Liver (tissue), 9 donors: ENCODE results near the gene FES. TPM values are rescaled to one million over a fixed set of nuclear protein-coding genes. Genes with fewer than 3 reads are reported as not detected.

Experiments
- DNase-seq: peaks from one replicate; pipeline ENCODE4 v3.0.0-alpha.2; 2017; ENCODE audit warnings: low spot score
- H3K27ac ChIP-seq, 2 donors: one replicate each; pipeline ENCODE4 v1.7.0; 2013; ENCODE audit warnings: inconsistent platforms in 2 of 2, low read length in 2 of 2, control low read depth in 1 of 2, low read depth in 1 of 2, mild to moderate bottlenecking in 1 of 2
- H3K27me3 ChIP-seq, 4 donors: one replicate each; pipeline versions ENCODE4 v1.6.1 to v1.7.0; 2013; ENCODE audit warnings: low read length in 3 of 4, inconsistent platforms in 1 of 4, mild to moderate bottlenecking in 1 of 4, moderate library complexity in 1 of 4; ENCODE audit not compliant: control insufficient read depth in 4 of 4, insufficient read depth in 4 of 4
- H3K36me3 ChIP-seq, 4 donors: one replicate each; pipeline versions ENCODE4 v1.6.1 to v1.7.0; 2013; ENCODE audit warnings: low read length in 3 of 4, mild to moderate bottlenecking in 3 of 4, low read depth in 1 of 4, moderate library complexity in 1 of 4; ENCODE audit not compliant: control insufficient read depth in 4 of 4, insufficient read depth in 3 of 4
- H3K4me1 ChIP-seq, 4 donors: one replicate each; pipeline versions ENCODE4 v1.6.1 to v1.7.0; 2013; ENCODE audit warnings: low read length in 3 of 4, mild to moderate bottlenecking in 3 of 4, moderate library complexity in 1 of 4; ENCODE audit not compliant: control insufficient read depth in 4 of 4, insufficient read depth in 4 of 4
- H3K4me3 ChIP-seq, 3 donors: one replicate each; pipeline versions ENCODE4 v1.6.1 to v1.7.0; 2013; ENCODE audit warnings: low read length in 3 of 3, control low read depth in 1 of 3, low read depth in 1 of 3, mild to moderate bottlenecking in 1 of 3
- H3K9ac ChIP-seq, 2 donors: one replicate each; pipeline ENCODE4 v1.7.0; 2013; ENCODE audit warnings: low read length in 2 of 2, mild to moderate bottlenecking in 2 of 2, moderate library complexity in 2 of 2, control low read depth in 1 of 2, low read depth in 1 of 2
- H3K9me3 ChIP-seq, 4 donors: one replicate each; pipeline versions ENCODE4 v1.6.1 to v1.7.0; 2013; ENCODE audit warnings: low read length in 3 of 4; ENCODE audit not compliant: control insufficient read depth in 4 of 4
- FOXA1 ChIP-seq: IDR thresholded peaks from 2 replicates; pipeline ENCODE4 v1.6.1; 2016; ENCODE audit warnings: antibody characterized with exemption
- HNF4A ChIP-seq, 2 donors: conservative IDR thresholded peaks; 2 replicates each; pipeline ENCODE4 v1.6.1; 2016; ENCODE audit warnings: antibody characterized with exemption in 2 of 2, mild to moderate bottlenecking in 2 of 2
- HNF4G ChIP-seq: IDR thresholded peaks from 2 replicates; pipeline ENCODE4 v1.6.1; 2016; ENCODE audit warnings: antibody characterized with exemption
- JUND ChIP-seq, 2 donors: IDR thresholded peaks; 2 replicates each; pipeline ENCODE4 v1.6.1; 2016; ENCODE audit warnings: antibody characterized with exemption in 2 of 2
- NR2F2 ChIP-seq: IDR thresholded peaks from 2 replicates; pipeline ENCODE4 v1.6.1; 2016; ENCODE audit warnings: antibody characterized with exemption
- RAD21 ChIP-seq, 2 donors: IDR thresholded peaks; 2 replicates each; pipeline ENCODE4 v1.6.1; 2016; ENCODE audit warnings: antibody characterized with exemption in 2 of 2, mild to moderate bottlenecking in 2 of 2
- REST ChIP-seq: IDR thresholded peaks from 2 replicates; pipeline ENCODE4 v1.6.1; 2016; ENCODE audit warnings: antibody characterized with exemption, mild to moderate bottlenecking
- RXRA ChIP-seq, 2 donors: IDR thresholded peaks; 2 replicates each; pipeline ENCODE4 v1.6.1; 2017 to 2018; ENCODE audit warnings: antibody characterized with exemption in 2 of 2, mild to moderate bottlenecking in 1 of 2
- TAF1 ChIP-seq: conservative IDR thresholded peaks from 2 replicates; pipeline ENCODE4 v1.6.1; 2016; ENCODE audit warnings: antibody characterized with exemption, mild to moderate bottlenecking
- YY1 ChIP-seq: IDR thresholded peaks from 2 replicates; pipeline ENCODE4 v1.6.1; 2016; ENCODE audit warnings: antibody characterized with exemption, mild to moderate bottlenecking
- WGBS: extraction: QIAGEN DNeasy Blood & Tissue Kit; methylation state at CpG from one replicate; pipeline ENCODE4 v1.1.7; 2013; 5-methylcytosine and 5-hydroxymethylcytosine counted together
- polyA plus RNA-seq, 2 donors: library from polyadenylated mRNA; stranded (reverse) in 1 of 2; unstranded in 1 of 2; fragments of 200-250 nt in 1 of 2; fragments of >200 nt in 1 of 2; fragmentation: Nextera tagmentation in 1 of 2; extraction: Ambion mirVana in 1 of 2; gene quantifications; one replicate each; pipeline versions ENCODE4 v1.2.1 to v1.2.3, GENCODE V29; 2013 to 2015
- total RNA-seq, 2 donors: library from RNA; depleted of rRNA; stranded (reverse); fragments of >200 nt; gene quantifications; one replicate each; pipeline ENCODE4 v1.2.3, GENCODE V29; 2014
- TF ChIP-seq, protein P1 (sequence below): IDR thresholded peaks from 2 replicates; pipeline ENCODE4 v1.6.1; 2016; ENCODE audit warnings: antibody characterized with exemption
- TF ChIP-seq, protein P2 (sequence below): IDR thresholded peaks from 2 replicates; pipeline ENCODE4 v1.6.1; 2016; ENCODE audit warnings: antibody characterized with exemption
- TF ChIP-seq, protein P3 (sequence below): fragments of 150-350 bp; IDR thresholded peaks from 2 replicates; pipeline ENCODE4 v1.5.1; 2017; ENCODE audit warnings: improper control_type of control experiment, low read depth, low read length; ENCODE audit not compliant: missing input control
- donor health status: healthy.
- donor health status: healthy.
- donor health status: healthy.
- donor health status: healthy.
- donor health status: healthy.

The FES gene
- total and polyA plus RNA-seq, 4 donors: 12.1 to 43.1 (median 28.8) TPM

DNA sequence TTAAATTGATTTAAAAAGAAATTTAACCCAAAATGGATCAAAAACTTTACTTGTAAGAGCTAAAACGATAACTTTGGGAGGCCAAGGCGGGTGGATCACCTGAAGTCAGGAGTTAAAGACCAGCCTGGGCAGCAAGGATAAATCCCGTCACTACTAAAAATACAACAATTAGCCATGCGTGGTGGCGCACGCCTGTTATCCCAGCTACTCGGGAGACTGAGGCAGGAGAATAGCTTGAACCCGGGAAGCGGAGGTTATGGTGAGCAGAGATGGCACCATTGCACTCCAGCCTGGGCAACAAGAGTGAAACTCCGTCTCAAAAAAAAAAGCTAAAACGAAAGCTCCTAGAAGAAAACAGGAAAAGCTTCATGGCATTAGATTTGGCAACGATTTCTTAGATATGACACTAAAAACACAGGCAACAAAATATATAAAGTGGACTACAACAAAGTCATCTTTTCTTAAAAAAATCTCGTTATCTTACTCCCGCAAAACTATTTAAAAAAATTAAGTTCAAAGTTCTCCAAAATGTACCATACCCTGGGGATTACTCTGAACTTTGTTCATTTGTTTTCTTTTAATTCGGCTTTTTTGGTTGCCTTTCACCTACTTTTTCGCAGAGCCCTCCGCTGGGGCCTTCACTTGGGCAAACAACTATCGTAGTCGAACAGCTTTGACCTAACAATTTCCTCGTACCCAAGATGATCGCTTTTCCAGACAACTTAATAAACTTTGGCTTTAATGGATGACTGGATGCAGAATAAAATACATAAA, 45.1 kb downstream of the FES start:
- H3K4me3 ChIP-seq: peak overlapping the region; percentile 55 to 83 (median 67)
- no peaks in the 10 kb centered on the region for H3K9me3 ChIP-seq
- H3K4me1 ChIP-seq: peaks cover 0 to 34% (median 18%) of the 10 kb centered on the region in 4 donors
- WGBS: 35% methylated on average over 21 of the region's 21 CpGs
- peak overlapping the region; percentile 93 to 94 for H3K27ac ChIP-seq
- DNase-seq: no peak
- H3K27me3 ChIP-seq: no peaks in the 10 kb centered on the region
- TF ChIP-seq JUND (IDR thresholded peaks at IDR 0.05): no peak
- no peak for TF ChIP-seq RXRA (IDR thresholded peaks at IDR 0.05)
- TF ChIP-seq, protein P1, sequence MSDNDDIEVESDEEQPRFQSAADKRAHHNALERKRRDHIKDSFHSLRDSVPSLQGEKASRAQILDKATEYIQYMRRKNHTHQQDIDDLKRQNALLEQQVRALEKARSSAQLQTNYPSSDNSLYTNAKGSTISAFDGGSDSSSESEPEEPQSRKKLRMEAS: no peak
- no peak for TF ChIP-seq HNF4G
- no peak for TF ChIP-seq REST
- TF ChIP-seq NR2F2: no peak
- TF ChIP-seq, protein P2, sequence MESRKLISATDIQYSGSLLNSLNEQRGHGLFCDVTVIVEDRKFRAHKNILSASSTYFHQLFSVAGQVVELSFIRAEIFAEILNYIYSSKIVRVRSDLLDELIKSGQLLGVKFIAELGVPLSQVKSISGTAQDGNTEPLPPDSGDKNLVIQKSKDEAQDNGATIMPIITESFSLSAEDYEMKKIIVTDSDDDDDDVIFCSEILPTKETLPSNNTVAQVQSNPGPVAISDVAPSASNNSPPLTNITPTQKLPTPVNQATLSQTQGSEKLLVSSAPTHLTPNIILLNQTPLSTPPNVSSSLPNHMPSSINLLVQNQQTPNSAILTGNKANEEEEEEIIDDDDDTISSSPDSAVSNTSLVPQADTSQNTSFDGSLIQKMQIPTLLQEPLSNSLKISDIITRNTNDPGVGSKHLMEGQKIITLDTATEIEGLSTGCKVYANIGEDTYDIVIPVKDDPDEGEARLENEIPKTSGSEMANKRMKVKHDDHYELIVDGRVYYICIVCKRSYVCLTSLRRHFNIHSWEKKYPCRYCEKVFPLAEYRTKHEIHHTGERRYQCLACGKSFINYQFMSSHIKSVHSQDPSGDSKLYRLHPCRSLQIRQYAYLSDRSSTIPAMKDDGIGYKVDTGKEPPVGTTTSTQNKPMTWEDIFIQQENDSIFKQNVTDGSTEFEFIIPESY: no peak
- no peak for TF ChIP-seq TAF1
- TF ChIP-seq RAD21 (IDR thresholded peaks at IDR 0.05): no peak
- TF ChIP-seq, protein P3, sequence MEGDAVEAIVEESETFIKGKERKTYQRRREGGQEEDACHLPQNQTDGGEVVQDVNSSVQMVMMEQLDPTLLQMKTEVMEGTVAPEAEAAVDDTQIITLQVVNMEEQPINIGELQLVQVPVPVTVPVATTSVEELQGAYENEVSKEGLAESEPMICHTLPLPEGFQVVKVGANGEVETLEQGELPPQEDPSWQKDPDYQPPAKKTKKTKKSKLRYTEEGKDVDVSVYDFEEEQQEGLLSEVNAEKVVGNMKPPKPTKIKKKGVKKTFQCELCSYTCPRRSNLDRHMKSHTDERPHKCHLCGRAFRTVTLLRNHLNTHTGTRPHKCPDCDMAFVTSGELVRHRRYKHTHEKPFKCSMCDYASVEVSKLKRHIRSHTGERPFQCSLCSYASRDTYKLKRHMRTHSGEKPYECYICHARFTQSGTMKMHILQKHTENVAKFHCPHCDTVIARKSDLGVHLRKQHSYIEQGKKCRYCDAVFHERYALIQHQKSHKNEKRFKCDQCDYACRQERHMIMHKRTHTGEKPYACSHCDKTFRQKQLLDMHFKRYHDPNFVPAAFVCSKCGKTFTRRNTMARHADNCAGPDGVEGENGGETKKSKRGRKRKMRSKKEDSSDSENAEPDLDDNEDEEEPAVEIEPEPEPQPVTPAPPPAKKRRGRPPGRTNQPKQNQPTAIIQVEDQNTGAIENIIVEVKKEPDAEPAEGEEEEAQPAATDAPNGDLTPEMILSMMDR: no peak
- no peak for TF ChIP-seq YY1
- TF ChIP-seq HNF4A (conservative IDR thresholded peaks at IDR 0.05): no peak
- no peak for TF ChIP-seq FOXA1
- H3K36me3 ChIP-seq: no peaks in the 10 kb centered on the region
- peak overlapping the region; percentile 51 to 97 for H3K9ac ChIP-seq

DNA sequence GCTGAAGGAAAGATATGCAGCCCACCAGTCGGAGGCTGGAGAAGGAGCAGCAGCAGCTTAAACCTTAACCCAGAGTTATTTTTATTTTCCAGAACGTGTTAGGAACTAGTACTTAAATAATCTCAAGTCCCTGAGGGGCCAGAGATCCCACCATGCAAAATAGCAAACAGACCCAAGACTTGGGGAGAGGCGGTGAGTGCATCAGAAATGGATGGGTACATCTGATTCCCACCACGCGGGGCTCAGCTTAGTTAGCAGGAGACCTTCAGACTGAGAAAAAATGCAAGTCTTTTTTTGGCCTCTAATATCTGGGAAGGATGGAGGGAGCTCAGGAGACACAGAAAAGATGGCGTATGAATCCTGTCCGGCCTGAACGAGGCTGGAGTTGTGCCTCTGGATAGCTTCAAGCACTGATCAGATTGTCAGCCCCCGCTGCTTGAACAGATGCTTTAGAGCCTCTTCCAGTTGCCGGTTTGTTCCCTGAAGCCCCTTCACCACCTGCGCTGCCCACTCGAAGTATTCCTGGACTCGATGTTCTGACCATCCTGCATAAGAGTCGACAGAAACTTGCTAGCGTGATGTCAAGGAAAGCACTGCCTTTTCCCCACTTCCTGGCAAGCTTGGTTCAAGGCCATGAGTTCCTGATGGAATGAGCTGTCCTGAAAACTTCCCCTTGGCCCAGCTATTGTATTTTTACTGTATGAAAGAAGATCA, 46.7 kb downstream of the FES start:
- no peak for DNase-seq
- no peaks in the 10 kb centered on the region for H3K36me3 ChIP-seq
- peaks cover 2 to 48% (median 29%) of the 10 kb centered on the region in 4 donors for H3K4me1 ChIP-seq
- peak overlapping the region; percentile 51 to 97 for H3K9ac ChIP-seq
- H3K9me3 ChIP-seq: no peaks in the 10 kb centered on the region
- peak overlapping the region; percentile 47 to 86 (median 55) for H3K4me3 ChIP-seq
- TF ChIP-seq, protein P2: no peak
- TF ChIP-seq RAD21 (IDR thresholded peaks at IDR 0.05) (no peak), NR2F2 (no peak)
- H3K27ac ChIP-seq: peak overlapping the region; percentile 93 to 94
- no peaks in the 10 kb centered on the region for H3K27me3 ChIP-seq
- WGBS: 76% methylated on average over 15 of the region's 15 CpGs
